ENCODE data around the gene ILK.

DNA sequence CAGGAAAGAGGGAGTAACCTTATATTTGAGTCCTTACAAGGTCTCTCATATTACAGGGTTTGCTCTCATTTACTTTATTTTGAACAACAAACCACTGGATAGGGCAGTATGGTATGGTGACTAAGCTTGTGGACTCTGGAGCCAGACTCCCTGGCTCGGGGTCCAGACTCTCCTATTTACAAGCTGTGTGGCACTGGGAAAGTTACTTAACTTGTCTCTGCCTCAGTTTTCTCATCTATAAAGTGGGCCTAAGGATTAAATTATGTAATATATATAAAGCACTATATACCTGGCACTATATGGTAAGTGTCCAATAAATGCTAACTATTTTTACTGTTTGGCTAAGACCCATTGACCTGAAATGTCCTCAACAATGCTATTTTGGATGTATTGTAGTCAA, 53.8 kb downstream of the ILK start:
- TF ChIP-seq, protein P1, sequence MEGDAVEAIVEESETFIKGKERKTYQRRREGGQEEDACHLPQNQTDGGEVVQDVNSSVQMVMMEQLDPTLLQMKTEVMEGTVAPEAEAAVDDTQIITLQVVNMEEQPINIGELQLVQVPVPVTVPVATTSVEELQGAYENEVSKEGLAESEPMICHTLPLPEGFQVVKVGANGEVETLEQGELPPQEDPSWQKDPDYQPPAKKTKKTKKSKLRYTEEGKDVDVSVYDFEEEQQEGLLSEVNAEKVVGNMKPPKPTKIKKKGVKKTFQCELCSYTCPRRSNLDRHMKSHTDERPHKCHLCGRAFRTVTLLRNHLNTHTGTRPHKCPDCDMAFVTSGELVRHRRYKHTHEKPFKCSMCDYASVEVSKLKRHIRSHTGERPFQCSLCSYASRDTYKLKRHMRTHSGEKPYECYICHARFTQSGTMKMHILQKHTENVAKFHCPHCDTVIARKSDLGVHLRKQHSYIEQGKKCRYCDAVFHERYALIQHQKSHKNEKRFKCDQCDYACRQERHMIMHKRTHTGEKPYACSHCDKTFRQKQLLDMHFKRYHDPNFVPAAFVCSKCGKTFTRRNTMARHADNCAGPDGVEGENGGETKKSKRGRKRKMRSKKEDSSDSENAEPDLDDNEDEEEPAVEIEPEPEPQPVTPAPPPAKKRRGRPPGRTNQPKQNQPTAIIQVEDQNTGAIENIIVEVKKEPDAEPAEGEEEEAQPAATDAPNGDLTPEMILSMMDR (IDR thresholded peaks at IDR 0.05): no peak
- no peak for TF ChIP-seq POLR2A (IDR thresholded peaks at IDR 0.05; ENCODE audit: low read depth)
- no peak for TF ChIP-seq POLR2AphosphoS5 (IDR thresholded peaks at IDR 0.05)
- TF ChIP-seq EP300 (IDR thresholded peaks at IDR 0.05): no peak

Measured in esophagus muscularis mucosa (tissue), 4 donors.